HepG2 (cell line): ENCODE data around the gene HS3ST5. TPM values are rescaled to one million over a fixed set of nuclear protein-coding genes. Genes with fewer than 3 reads are reported as not detected.

Experiments used
- FOXJ3 ChIP-seq: sonication (generic); formaldehyde crosslinking; IDR thresholded peaks from 2 replicates; pipeline ENCODE4 v1.4.0; 2020; ENCODE audit warnings: missing genetic modification reagents, mild to moderate bottlenecking, borderline replicate concordance
- HNRNPL ChIP-seq: fragments of 200-400 bp; formaldehyde crosslinking; IDR thresholded peaks from 2 replicates; pipeline ENCODE4 v1.6.1; 2017; ENCODE audit warnings: mild to moderate bottlenecking, low read depth, low read length
- MED1 ChIP-seq: sonication (generic); formaldehyde crosslinking; IDR thresholded peaks from 2 replicates; pipeline ENCODE4 v1.4.0; 2020; ENCODE audit warnings: missing genetic modification reagents
- PAF1 ChIP-seq: IDR thresholded peaks from 2 replicates; pipeline ENCODE4 v1.6.1; 2016; ENCODE audit warnings: missing genetic modification reagents, missing compliant biosample characterization
- PHF20 ChIP-seq: sonication (generic); formaldehyde crosslinking; IDR thresholded peaks from 2 replicates; pipeline ENCODE4 v1.5.0; 2020; ENCODE audit warnings: mild to moderate bottlenecking, missing genetic modification reagents
- TSC22D2 ChIP-seq: sonication (generic); formaldehyde crosslinking; IDR thresholded peaks from 2 replicates; pipeline ENCODE4 v1.5.1; 2020; ENCODE audit warnings: missing genetic modification reagents, mild to moderate bottlenecking, borderline replicate concordance
- ZBTB40 ChIP-seq, 2 experiments: fragments of 450-650 bp in 1 of 2; sonication (generic) in 1 of 2; formaldehyde crosslinking in 1 of 2; IDR thresholded peaks; 2 replicates each; pipeline versions ENCODE4 v1.6.1 to v1.8.0; 2016 to 2022; ENCODE audit warnings: antibody characterized with exemption in 1 of 2, mild to moderate bottlenecking in 1 of 2, missing genetic modification reagents in 1 of 2
- ZEB1 ChIP-seq: IDR thresholded peaks from 2 replicates; pipeline ENCODE4 v1.6.1; 2012; ENCODE audit warnings: mild to moderate bottlenecking, low read depth, inconsistent platforms; ENCODE audit not compliant: insufficient replicate concordance
- ZNF142 ChIP-seq: sonication (generic); formaldehyde crosslinking; IDR thresholded peaks from 2 replicates; pipeline ENCODE4 v1.4.0; 2020; ENCODE audit warnings: missing genetic modification reagents
- ZNF639 ChIP-seq: conservative IDR thresholded peaks from 2 replicates; pipeline ENCODE4 v1.6.1; 2018; ENCODE audit warnings: missing genetic modification reagents
- polyA plus RNA-seq, 8 experiments: library from polyadenylated mRNA; depleted of rRNA in 3 of 8; stranded (reverse) in 7 of 8; unstranded in 1 of 8; fragments of >200 nt; fragmentation: Illumina TruSeq in 4 of 8; extraction: Trizol in 4 of 8; gene quantifications; 2 replicates each; pipeline versions ENCODE4 v1.2.1 to v1.2.3, GENCODE V29; 2011 to 2016; ENCODE audit warnings: low read depth in 4 of 8, missing spikeins in 1 of 8, mixed read lengths in 1 of 8; ENCODE audit not compliant: insufficient read depth in 1 of 8
- total RNA-seq, 5 experiments: library from RNA; depleted of rRNA; stranded (reverse); fragments of >200 nt; fragmentation: Illumina TruSeq; extraction: Trizol; gene quantifications; 2 replicates each; pipeline ENCODE4 v1.2.3, GENCODE V29; 2016; ENCODE audit warnings: low read depth in 1 of 5

Gene HS3ST5
- total and polyA plus RNA-seq, 2 of the 13 experiments (the other 11 are each of a cell fraction or from before 2014, with no cell fraction given), result 1.1 to 1.6 TPM

GRCh38 chr6:114301596-114302219 lies 41.1 kb downstream of the HS3ST5 start (continued):
- TF ChIP-seq ZNF639 (CRISPR knock-in tag) (no peak), PHF20 (CRISPR knock-in tag) (no peak), PAF1 (no peak), MED1 (CRISPR knock-in tag) (peak; percentile 74), ZEB1 (no peak), ZBTB40 (IDR thresholded peaks at IDR 0.05) (no peak), ZBTB40 (CRISPR knock-in tag; IDR thresholded peaks at IDR 0.05) (no peak), HNRNPL (no peak), ZNF142 (CRISPR knock-in tag) (no peak), TSC22D2 (CRISPR knock-in tag) (no peak), FOXJ3 (CRISPR knock-in tag) (peak; percentile 84; the same call in 1 of the 2 replicates)
